Measurements from ENCODE around the gene RPL3. TPM values are rescaled to one million over a fixed set of nuclear protein-coding genes. Genes with fewer than 3 reads are reported as not detected.
"Not testable (repeated sequence)": the region's sequence is repeated elsewhere in the genome, so short reads cannot be mapped to it uniquely, and the experiment has no call there.

Gene RPL3
- total RNA-seq, 1 experiment from 2014 or later: 3,475 TPM

DNA sequence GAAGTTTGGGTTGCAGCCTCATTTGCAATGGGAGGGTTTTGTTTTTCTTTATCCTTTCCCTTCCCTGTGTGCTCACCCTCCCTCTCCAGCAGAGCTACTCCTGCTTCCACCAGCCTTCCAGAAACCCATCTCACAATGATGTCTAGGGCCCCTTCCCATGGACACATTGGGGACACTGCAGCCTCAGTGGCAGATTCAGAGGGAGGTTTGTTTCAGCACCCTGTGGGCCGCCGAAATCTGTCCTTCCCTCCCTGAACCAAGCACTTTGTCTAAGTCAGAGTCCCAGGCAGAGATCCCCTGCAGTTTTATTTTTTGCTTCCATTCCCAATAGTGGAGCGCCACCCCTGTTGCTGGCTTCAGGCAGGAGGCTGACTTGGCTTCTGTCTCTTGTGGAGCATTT, 21.8 kb upstream of the RPL3 start:
- intact Hi-C loops (cut with micrococcal nuclease): no loop called here
- H3K4me3 Mint-ChIP-seq (ENCODE audit: unreplicated experiment): no peak overlapping the region

GRCh38 chr22:39339775-39340174, 20.4 kb upstream of the RPL3 start:
- BruUV-seq (replicated peaks); intact Hi-C loops (cut with micrococcal nuclease); H3K9me3 Mint-ChIP-seq (ENCODE audit: unreplicated experiment); H3K4me1 Mint-ChIP-seq (ENCODE audit: insufficient read depth, unreplicated experiment); H3K27ac Mint-ChIP-seq (ENCODE audit: low read depth, unreplicated experiment); H3K4me3 Mint-ChIP-seq (ENCODE audit: unreplicated experiment); DNase-seq (ENCODE audit: unreplicated experiment); H3K36me3 Mint-ChIP-seq (ENCODE audit: insufficient read depth, unreplicated experiment): not testable (repeated sequence)
- ChIA-PET CTCF (interaction anchor here (1.9 kb wide), 1 partner anchor 9 kb away, joined by 10 read pairs; no protein-coding TSS in a partner anchor), POLR2A (interaction anchor here (0.6 to 2.2 kb wide), 2 partner anchors 20 to 162 kb away, joined by 3 to 6 read pairs; partner anchors contain the start of genes MIEF1 and RPL3)
- H3K27me3 Mint-ChIP-seq (ENCODE audit: insufficient read depth, unreplicated experiment): peaks cover 14% of the 10 kb centered on the region

More for the DNA sequence above, 21.8 kb upstream of the RPL3 start:
- DNase-seq (ENCODE audit: unreplicated experiment): no peak
- H3K4me1 Mint-ChIP-seq (ENCODE audit: insufficient read depth, unreplicated experiment): peaks cover 4% of the 10 kb centered on the region
- peaks cover 18% of the 10 kb centered on the region for H3K27me3 Mint-ChIP-seq (ENCODE audit: insufficient read depth, unreplicated experiment)
- no TSS peak for BruUV-seq (replicated peaks)
- H3K36me3 Mint-ChIP-seq (ENCODE audit: insufficient read depth, unreplicated experiment): no peaks in the 10 kb centered on the region
- no peak for TF ChIP-seq CTCF (IDR thresholded peaks at IDR 0.05; ENCODE audit: unreplicated experiment)
- no peak overlapping the region for H3K27ac Mint-ChIP-seq (ENCODE audit: low read depth, unreplicated experiment)
- ChIA-PET CTCF (interaction anchor here (0.7 to 1.9 kb wide), 2 partner anchors 10 to 30 kb away, joined by 4 to 10 read pairs; no protein-coding TSS in a partner anchor), POLR2A (interaction anchor here (0.7 kb wide), 1 partner anchor 21 kb away, joined by 4 read pairs; the partner anchor contains the start of gene RPL3)
- H3K9me3 Mint-ChIP-seq (ENCODE audit: unreplicated experiment): no peaks in the 10 kb centered on the region

DNA sequence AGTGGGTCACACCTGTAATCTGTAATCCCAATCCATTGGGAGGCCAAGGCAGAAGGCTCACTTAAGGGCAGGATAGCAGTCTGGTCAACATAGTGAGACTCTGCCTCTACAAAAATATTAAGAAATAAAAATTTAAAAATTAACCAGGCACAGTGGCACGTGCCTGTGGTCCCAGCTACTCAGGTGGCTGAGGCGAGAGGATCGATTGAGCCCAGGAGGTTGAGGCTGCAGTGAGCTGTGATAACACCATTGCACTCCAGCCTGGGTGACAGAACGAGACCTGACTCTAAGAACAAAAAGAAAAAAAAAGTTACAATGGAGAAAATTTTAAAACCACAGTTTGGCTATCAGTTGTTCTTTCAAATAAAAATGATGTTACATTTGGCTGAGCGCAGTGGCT, 17.0 kb upstream of the RPL3 start:
- H3K4me1 Mint-ChIP-seq (ENCODE audit: insufficient read depth, unreplicated experiment): no peaks in the 10 kb centered on the region
- TF ChIP-seq CTCF (IDR thresholded peaks at IDR 0.05; ENCODE audit: unreplicated experiment): no peak
- intact Hi-C loops (cut with micrococcal nuclease): no loop called here
- no TSS peak for BruUV-seq (replicated peaks)
- POLR2A ChIA-PET: no interaction called here
- no peaks in the 10 kb centered on the region for H3K9me3 Mint-ChIP-seq (ENCODE audit: unreplicated experiment)
- no peak for DNase-seq (ENCODE audit: unreplicated experiment)
- no peaks in the 10 kb centered on the region for H3K27me3 Mint-ChIP-seq (ENCODE audit: insufficient read depth, unreplicated experiment)
- H3K4me3 Mint-ChIP-seq (ENCODE audit: unreplicated experiment): no peak overlapping the region
- CTCF ChIA-PET: no interaction called here
- H3K36me3 Mint-ChIP-seq (ENCODE audit: insufficient read depth, unreplicated experiment): no peaks in the 10 kb centered on the region
- no peak overlapping the region for H3K27ac Mint-ChIP-seq (ENCODE audit: low read depth, unreplicated experiment)

- Mint-ChIP-seq H3K9me3 (ENCODE audit: unreplicated experiment) (no peaks in the 10 kb centered on the region), H3K27me3 (ENCODE audit: insufficient read depth, unreplicated experiment) (no peaks in the 10 kb centered on the region), H3K4me1 (ENCODE audit: insufficient read depth, unreplicated experiment) (no peaks in the 10 kb centered on the region), H3K4me3 (ENCODE audit: unreplicated experiment) (no peak overlapping the region), H3K27ac (ENCODE audit: low read depth, unreplicated experiment) (no peak overlapping the region), H3K36me3 (ENCODE audit: insufficient read depth, unreplicated experiment) (no peaks in the 10 kb centered on the region)
- no peak for TF ChIP-seq CTCF (IDR thresholded peaks at IDR 0.05; ENCODE audit: unreplicated experiment)
- CTCF ChIA-PET: interaction anchor here (0.6 to 2.0 kb wide), 6 partner anchors 8 to 651 kb away, joined by 3 to 10 read pairs (median 3); partner anchors contain the start of genes RPL3 and TOMM22
- no peak for DNase-seq (ENCODE audit: unreplicated experiment)
- BruUV-seq (replicated peaks): no TSS peak
- intact Hi-C loops (cut with micrococcal nuclease): no loop called here
- POLR2A ChIA-PET: interaction anchor here (3.7 kb wide), 1 partner anchor 14 kb away, joined by 36 read pairs; the partner anchor contains the start of gene RPL3
Observed at GRCh38 chr22:39332441-39333064, 13.1 kb upstream of the RPL3 start.

- H3K4me1 Mint-ChIP-seq (ENCODE audit: insufficient read depth, unreplicated experiment); H3K27ac Mint-ChIP-seq (ENCODE audit: low read depth, unreplicated experiment); H3K27me3 Mint-ChIP-seq (ENCODE audit: insufficient read depth, unreplicated experiment); BruUV-seq (replicated peaks); DNase-seq (ENCODE audit: unreplicated experiment); H3K9me3 Mint-ChIP-seq (ENCODE audit: unreplicated experiment); H3K4me3 Mint-ChIP-seq (ENCODE audit: unreplicated experiment); intact Hi-C loops (cut with micrococcal nuclease); H3K36me3 Mint-ChIP-seq (ENCODE audit: insufficient read depth, unreplicated experiment): not testable (repeated sequence)
- POLR2A ChIA-PET: interaction anchor here (3.7 kb wide), 1 partner anchor 12 kb away, joined by 36 read pairs; the partner anchor contains the start of gene RPL3
- CTCF ChIA-PET: interaction anchor here (0.6 to 2.0 kb wide), 6 partner anchors 10 to 199 kb away, joined by 3 to 10 read pairs (median 4); no protein-coding TSS in a partner anchor
Observed at GRCh38 chr22:39330553-39330952, 11.1 kb upstream of the RPL3 start.

Data from MCF 10A (cell line).